ENCODE data around the gene SRGAP3.

The SRGAP3 gene

GRCh38 chr3:9151240-9151639, 98.2 kb downstream of the SRGAP3 start (continued):
- TF ChIP-seq ZNF280C (tag by site-specific recombination; IDR thresholded peaks at IDR 0.05), result no peak
- TF ChIP-seq ZNF571 (tag by site-specific recombination; IDR thresholded peaks at IDR 0.05), result no peak
- no peak for TF ChIP-seq ZNF48 (tag by site-specific recombination; IDR thresholded peaks at IDR 0.05)
- no peak for TF ChIP-seq SCRT1 (tag by site-specific recombination; IDR thresholded peaks at IDR 0.05; ENCODE audit: borderline replicate concordance)
- TF ChIP-seq ZNF146 (tag by site-specific recombination; IDR thresholded peaks at IDR 0.05), result no peak
- no peak for TF ChIP-seq ZNF169 (tag by site-specific recombination; IDR thresholded peaks at IDR 0.05)

GRCh38 chr3:9149566-9149965, 99.9 kb downstream of the SRGAP3 start:
- POLR2A ChIA-PET, result no interaction called here
- Histone ChIP-seq H3K36me3 (ENCODE audit: control insufficient read depth in 2 of 2, insufficient read depth in 1 of 2, low read length in 2 of 2) (no peaks in the 10 kb centered on the region), H3K27ac (ENCODE audit: extremely low read depth, low read depth, low read length) (no peak overlapping the region), H3K9me3 (ENCODE audit: control insufficient read depth, insufficient read depth, low read depth, low read length) (no peaks in the 10 kb centered on the region), H3K4me1 (ENCODE audit: control insufficient read depth, insufficient read depth, low read length) (no peaks in the 10 kb centered on the region; the same call in 1 of the 2 replicates), H3K4me3 (ENCODE audit: low read depth, low read length) (no peak overlapping the region)
- CTCF ChIA-PET, result no interaction called here
- no peak for TF ChIP-seq ZNF707 (tag by site-specific recombination; IDR thresholded peaks at IDR 0.05)
- no peak for TF ChIP-seq BCL11B (tag by site-specific recombination; IDR thresholded peaks at IDR 0.05; ENCODE audit: low read depth)
- no peak for TF ChIP-seq ZFP37 (tag by site-specific recombination; IDR thresholded peaks at IDR 0.05)
- TF ChIP-seq ZNF266 (tag by site-specific recombination; IDR thresholded peaks at IDR 0.05; ENCODE audit: low read depth), result peak; percentile 85

- POLR2A ChIA-PET, result no interaction called here
- no peaks in the 10 kb centered on the region for H3K9me3 ChIP-seq (ENCODE audit: control insufficient read depth, insufficient read depth, low read depth, low read length)
- CTCF ChIA-PET, result no interaction called here
- H3K4me3 ChIP-seq (ENCODE audit: low read depth, low read length), result no peak overlapping the region
- no peak overlapping the region for H3K27ac ChIP-seq (ENCODE audit: extremely low read depth, low read depth, low read length)
- H3K36me3 ChIP-seq (ENCODE audit: control insufficient read depth in 2 of 2, insufficient read depth in 1 of 2, low read length in 2 of 2), result no peaks in the 10 kb centered on the region
- TF ChIP-seq ZFHX2 (tag by site-specific recombination; conservative IDR thresholded peaks at IDR 0.05) (peak; percentile 25; the same call in 1 of the 2 replicates), ZNF169 (tag by site-specific recombination; IDR thresholded peaks at IDR 0.05) (no peak), EGR2 (tag by site-specific recombination; IDR thresholded peaks at IDR 0.05; ENCODE audit: low read depth) (peak; percentile 62; the same call in 1 of the 2 replicates)
- H3K4me1 ChIP-seq (ENCODE audit: control insufficient read depth, insufficient read depth, low read length), result no peaks in the 10 kb centered on the region
These were observed 101.6 kb downstream of the SRGAP3 start for GRCh38 chr3:9147896-9148266.

GRCh38 chr3:9147215-9147895, 102.1 kb downstream of the SRGAP3 start:
- TF ChIP-seq ELK4 (IDR thresholded peaks at IDR 0.05; ENCODE audit: borderline replicate concordance, low read depth, low read length), result no peak
- no peak for TF ChIP-seq SP2 (tag by site-specific recombination; IDR thresholded peaks at IDR 0.05)
- TF ChIP-seq ZNF621 (tag by site-specific recombination; IDR thresholded peaks at IDR 0.05), result no peak
- TF ChIP-seq TRIM28 (IDR thresholded peaks at IDR 0.05; ENCODE audit: borderline replicate concordance, low read length), result no peak
- TF ChIP-seq ZNF76 (tag by site-specific recombination; IDR thresholded peaks at IDR 0.05; ENCODE audit: borderline replicate concordance, low read depth), result no peak
- TF ChIP-seq ZNF521 (tag by site-specific recombination; IDR thresholded peaks at IDR 0.05), result no peak
- no peak for TF ChIP-seq ZBTB20 (tag by site-specific recombination; IDR thresholded peaks at IDR 0.05)
- TF ChIP-seq ZNF677 (tag by site-specific recombination; IDR thresholded peaks at IDR 0.05), result no peak
- no peak for TF ChIP-seq MYNN (tag by site-specific recombination; IDR thresholded peaks at IDR 0.05; ENCODE audit: borderline replicate concordance)
- no peak for TF ChIP-seq ZNF670 (tag by site-specific recombination; IDR thresholded peaks at IDR 0.05; ENCODE audit: low read depth)
- no peak for TF ChIP-seq ZNF501 (tag by site-specific recombination; IDR thresholded peaks at IDR 0.05)
- no peak for TF ChIP-seq ZFP3 (tag by site-specific recombination; IDR thresholded peaks at IDR 0.05; ENCODE audit: low read depth)
- no peak for TF ChIP-seq ZNF132 (tag by site-specific recombination; IDR thresholded peaks at IDR 0.05; ENCODE audit: borderline replicate concordance)
- TF ChIP-seq ZNF391 (tag by site-specific recombination; IDR thresholded peaks at IDR 0.05; ENCODE audit: borderline replicate concordance, low read depth), result no peak
- H3K36me3 ChIP-seq (ENCODE audit: control insufficient read depth in 2 of 2, insufficient read depth in 1 of 2, low read length in 2 of 2), result no peaks in the 10 kb centered on the region
- H3K9me3 ChIP-seq (ENCODE audit: control insufficient read depth, insufficient read depth, low read depth, low read length), result no peaks in the 10 kb centered on the region
- H3K27ac ChIP-seq (ENCODE audit: extremely low read depth, low read depth, low read length), result no peak overlapping the region
- POLR2A ChIA-PET, result no interaction called here
- CTCF ChIA-PET, result no interaction called here
- H3K4me3 ChIP-seq (ENCODE audit: low read depth, low read length), result no peak overlapping the region
- peaks cover 4% of the 10 kb centered on the region for H3K4me1 ChIP-seq (ENCODE audit: control insufficient read depth, insufficient read depth, low read length)
